ENCODE results near the gene MRPL34.

MRPL34 gene

DNA sequence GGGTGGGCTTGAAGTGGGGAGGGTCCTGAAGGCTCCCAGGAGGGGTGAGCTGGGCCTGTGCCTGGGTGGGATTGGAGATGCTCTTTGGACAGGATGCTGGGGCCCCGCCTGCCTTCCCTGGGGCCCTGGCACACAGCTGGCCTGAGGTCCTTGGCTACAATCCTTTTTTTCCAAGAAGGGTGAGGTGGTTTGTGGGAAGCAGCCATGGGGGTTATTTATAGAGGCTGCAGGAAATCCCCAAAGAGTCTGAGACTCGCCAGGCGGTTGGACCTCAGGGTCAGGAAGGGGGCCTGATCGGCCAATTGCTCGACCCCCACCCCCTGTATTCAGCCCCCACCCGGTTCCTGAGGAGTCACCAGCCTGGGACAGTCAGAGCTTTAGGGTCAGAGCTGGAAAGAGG, 41.7 kb downstream of the MRPL34 start:
- no peak for DNase-seq

DNA sequence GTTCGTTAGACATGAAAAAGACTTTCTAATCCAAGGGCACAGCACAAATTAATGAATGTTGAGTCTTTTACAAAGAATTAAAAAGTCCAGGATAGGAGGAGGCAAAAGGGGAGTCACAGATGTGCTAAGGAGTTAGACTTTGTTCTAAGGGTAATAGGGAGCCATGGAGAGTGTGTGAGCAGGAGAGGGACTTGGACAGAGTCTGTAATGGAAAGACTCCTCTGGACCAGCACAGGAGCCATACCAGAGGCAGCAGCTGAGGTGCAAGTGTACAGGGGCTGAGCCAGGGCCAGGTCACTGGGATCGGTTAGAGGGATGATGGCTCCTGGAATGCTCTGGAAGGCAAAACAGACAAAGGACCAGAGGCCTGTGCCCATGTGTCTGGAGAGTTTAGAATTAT, 42.2 kb downstream of the MRPL34 start:
- DNase-seq: no peak

DNA sequence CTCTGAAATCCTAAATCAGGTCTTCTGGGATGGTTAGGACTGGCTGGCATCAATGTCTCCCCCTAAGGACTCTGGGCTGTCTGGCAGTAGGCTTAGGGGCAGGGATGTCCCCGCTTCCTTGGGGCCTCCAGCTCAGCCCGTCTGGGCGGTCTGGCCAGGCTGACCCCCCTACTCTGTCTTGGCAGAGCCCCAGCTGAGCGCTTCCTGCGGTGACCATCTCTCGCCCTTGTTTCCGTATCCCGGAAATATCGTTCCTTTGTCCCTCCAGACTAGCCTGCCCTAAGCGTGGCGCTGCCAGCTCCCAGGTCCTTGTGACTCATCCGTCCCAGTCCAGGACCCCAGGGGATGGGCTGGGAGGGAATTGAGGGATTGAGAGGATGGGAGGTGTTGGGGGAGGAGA, 43.0 kb downstream of the MRPL34 start:
- no peak for DNase-seq

DNA sequence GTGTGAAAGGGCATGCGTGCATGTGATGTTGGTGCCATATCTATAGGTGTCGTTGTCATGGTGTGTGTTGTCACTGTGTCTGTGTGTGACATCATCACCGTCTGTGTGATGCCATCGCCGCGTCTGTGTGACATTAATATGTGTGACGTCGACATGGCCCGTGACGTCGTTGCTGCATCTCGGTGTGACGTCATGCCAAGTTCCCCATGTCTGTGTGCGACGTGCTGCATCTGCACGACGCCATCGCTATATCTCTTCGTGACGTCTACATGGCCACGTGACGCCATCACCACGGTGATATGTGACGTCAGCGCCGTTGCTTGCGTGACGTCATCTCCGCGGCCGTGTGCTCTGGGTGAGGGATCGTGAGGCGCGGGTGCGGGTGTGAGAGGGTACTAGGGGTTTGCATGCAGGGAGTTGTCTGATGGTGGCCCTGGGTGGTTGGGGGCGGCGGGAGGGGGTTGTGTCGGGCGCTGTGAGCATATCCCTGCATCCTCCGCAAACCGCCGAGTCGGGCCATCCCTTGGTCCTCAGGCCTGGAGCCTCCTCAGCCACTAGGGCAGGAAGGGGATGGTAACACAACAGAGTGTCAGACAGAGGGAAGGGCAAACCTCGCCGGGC, 46.3 kb downstream of the MRPL34 start:
- DNase-seq: no peak

DNA sequence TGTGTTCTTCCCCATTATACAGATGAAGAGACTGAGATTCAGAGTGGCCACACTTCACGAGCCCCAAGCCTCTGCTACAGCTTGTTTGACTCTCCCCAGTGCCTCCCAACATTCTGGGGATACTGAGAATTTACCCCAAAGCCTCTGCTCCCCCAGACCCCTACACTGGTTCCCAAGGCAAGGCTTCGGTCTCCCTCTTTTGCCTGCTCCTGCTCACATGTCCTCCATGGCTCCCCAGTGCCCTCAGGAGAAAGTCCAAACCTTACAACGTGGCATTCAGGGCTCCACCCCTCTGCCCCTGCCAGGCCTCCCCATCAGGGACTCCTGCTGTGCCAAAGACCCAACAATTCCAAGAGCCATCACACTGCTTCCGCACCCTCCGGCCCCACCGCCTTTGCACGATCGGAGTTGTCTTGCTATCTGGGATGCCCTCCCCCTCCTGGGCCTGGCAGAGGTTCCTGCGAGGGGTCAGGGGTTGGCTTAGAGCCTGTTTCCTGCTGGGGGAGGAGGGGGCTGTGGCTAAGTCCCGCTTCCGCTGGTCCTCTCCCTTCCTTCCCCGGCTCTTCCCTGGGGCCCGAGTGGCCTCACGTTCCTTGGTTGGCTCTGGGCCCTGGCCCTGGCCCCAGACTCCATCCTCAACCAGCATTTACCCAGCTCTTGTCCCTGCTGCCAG, 47.1 kb downstream of the MRPL34 start:
- no peak for DNase-seq

DNA sequence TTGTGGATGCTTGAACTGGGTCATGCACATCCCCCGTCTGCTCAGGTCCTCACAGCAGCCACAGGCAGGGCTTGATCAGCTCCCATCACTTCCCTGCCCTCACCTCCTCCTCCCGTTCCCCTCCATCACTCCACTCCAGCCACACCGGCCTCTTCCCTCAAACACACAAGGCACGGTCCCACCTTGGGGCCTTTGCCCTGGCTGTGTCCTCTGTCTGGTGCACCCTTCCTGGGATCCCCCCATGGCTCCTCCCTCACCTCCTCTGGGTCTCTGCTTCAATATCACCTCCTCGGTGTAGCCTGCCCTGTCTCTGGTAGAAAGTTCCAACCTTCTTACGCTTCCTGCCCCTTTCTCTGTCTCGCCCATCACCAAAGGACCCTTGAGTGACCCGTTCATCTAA, 47.7 kb downstream of the MRPL34 start:
- no peak for DNase-seq
